SK-N-MC (cell line): Measurements from ENCODE around the gene BLOC1S6.
"Not testable (repeated sequence)": the region's sequence is repeated elsewhere in the genome, so short reads cannot be mapped to it uniquely, and the experiment has no call there.

Source experiments
- DNase-seq: peaks from one replicate; pipeline ENCODE4 v3.0.0-alpha.2; 2011; ENCODE audit warnings: low read depth, low spot score
- H3K27ac ChIP-seq: fragments of 200-600 bp; sonication (generic); 2 replicates; pipeline ENCODE4 v1.5.1; 2016; ENCODE audit warnings: mixed run types
- H3K36me3 ChIP-seq: fragments of 200-600 bp; sonication (generic); 2 replicates; pipeline ENCODE4 v1.6.1; 2017; ENCODE audit warnings: antibody characterized with exemption, low read length, mixed read lengths; ENCODE audit not compliant: insufficient read depth
- H3K4me3 ChIP-seq: fragments of 200-600 bp; sonication (generic); 2 replicates; pipeline ENCODE4 v1.5.1; 2016
- H3K9ac ChIP-seq: fragments of 200-600 bp; sonication (generic); 2 replicates; pipeline ENCODE4 v1.8.0; 2017; ENCODE audit warnings: mixed run types, mixed read lengths; ENCODE audit not compliant: insufficient read length
- H3K9me3 ChIP-seq: fragments of 200-600 bp; sonication (generic); 2 replicates; pipeline ENCODE4 v1.6.1; 2017; ENCODE audit warnings: low read depth, mild to moderate bottlenecking, antibody characterized with exemption, low read length, moderate library complexity, mixed read lengths
- EZH2 ChIP-seq: fragments of 200-600 bp; sonication (generic); IDR thresholded peaks from one replicate; pipeline ENCODE4 v1.6.1; 2017; ENCODE audit warnings: antibody characterized with exemption
- FOXP2 ChIP-seq: optimal IDR thresholded peaks from 2 replicates; pipeline ENCODE3; 2011; ENCODE audit warnings: mild to moderate bottlenecking, moderate library complexity; ENCODE audit not compliant: insufficient read depth; ENCODE audit errors: extremely low read length, control extremely low read depth
- POLR2AphosphoS5 ChIP-seq: IDR thresholded peaks from 2 replicates; pipeline ENCODE4 v1.6.1; 2012; ENCODE audit warnings: mild to moderate bottlenecking, low read depth, low read length, borderline replicate concordance

The BLOC1S6 gene

GRCh38 chr15:45641999-45642932, 55.1 kb downstream of the BLOC1S6 start:
- TF ChIP-seq FOXP2, result no peak
- Histone ChIP-seq H3K9ac (no peak overlapping the region), H3K4me3 (no peak overlapping the region), H3K27ac (no peak overlapping the region), H3K9me3 (no peaks in the 10 kb centered on the region), H3K36me3 (no peaks in the 10 kb centered on the region)
- no peak for DNase-seq

GRCh38 chr15:45644437-45644836, 57.3 kb downstream of the BLOC1S6 start:
- no peak for DNase-seq
- H3K9ac ChIP-seq, result no peak overlapping the region
- no peaks in the 10 kb centered on the region for H3K36me3 ChIP-seq
- TF ChIP-seq EZH2 (no peak), POLR2AphosphoS5 (no peak), FOXP2 (no peak)
- no peak overlapping the region for H3K27ac ChIP-seq
- no peak overlapping the region for H3K4me3 ChIP-seq
- H3K9me3 ChIP-seq, result no peaks in the 10 kb centered on the region

- Histone ChIP-seq H3K9ac (no peak overlapping the region), H3K9me3 (no peaks in the 10 kb centered on the region), H3K36me3 (no peaks in the 10 kb centered on the region), H3K4me3 (no peak overlapping the region), H3K27ac (no peak overlapping the region)
- TF ChIP-seq POLR2AphosphoS5, result no peak
- TF ChIP-seq FOXP2, result no peak
- no peak for TF ChIP-seq EZH2
- DNase-seq, result no peak
These were observed 58.1 kb downstream of the BLOC1S6 start for GRCh38 chr15:45645026-45645980.

DNA sequence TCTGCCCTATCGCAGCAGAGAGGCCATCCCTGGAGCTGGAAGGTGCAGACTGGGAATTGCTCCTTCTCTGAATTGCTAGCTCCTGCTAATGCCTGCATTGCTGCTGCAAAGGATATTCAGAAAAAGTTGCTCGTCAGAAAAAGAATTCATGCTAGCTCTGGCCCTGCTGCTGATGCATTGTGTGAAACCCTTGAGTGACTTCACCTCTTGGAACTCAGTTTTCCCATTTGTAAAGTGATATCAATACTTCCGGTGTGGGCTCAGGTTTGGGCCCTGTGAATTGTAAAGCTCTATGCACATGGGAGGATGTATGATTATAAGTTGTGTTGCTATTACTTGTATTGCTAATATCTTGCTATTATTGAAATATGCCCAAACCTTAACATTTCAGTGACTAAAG, 59.0 kb downstream of the BLOC1S6 start:
- DNase-seq, result no peak
- H3K27ac ChIP-seq, result no peak overlapping the region

DNA sequence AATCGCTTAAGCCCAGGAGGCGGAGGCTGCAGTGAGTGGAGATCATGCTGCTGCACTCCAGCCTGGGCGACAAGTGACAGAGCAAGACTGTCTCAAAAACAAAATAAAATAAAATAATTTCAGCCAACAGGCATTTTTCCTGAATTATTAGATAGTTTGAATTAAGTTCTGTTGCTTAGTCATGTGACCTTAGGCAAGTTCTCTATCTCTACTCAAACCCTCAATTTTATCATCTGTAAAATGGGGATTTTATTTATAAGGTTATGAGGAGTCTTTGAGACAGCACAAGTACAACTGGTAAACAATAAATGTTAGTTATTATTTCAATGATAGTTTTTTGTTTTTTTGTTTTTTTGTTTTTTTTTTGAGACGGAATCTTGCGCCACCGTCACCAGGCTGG, 60.6 kb downstream of the BLOC1S6 start:
- Histone ChIP-seq H3K36me3 (no peaks in the 10 kb centered on the region), H3K4me3 (no peak overlapping the region), H3K27ac (no peak overlapping the region), H3K9ac (no peak overlapping the region), H3K9me3 (no peaks in the 10 kb centered on the region)
- DNase-seq, result no peak
- TF ChIP-seq FOXP2 (no peak), POLR2AphosphoS5 (no peak), EZH2 (no peak)

More for the DNA sequence above, 59.0 kb downstream of the BLOC1S6 start:
- no peak overlapping the region for H3K4me3 ChIP-seq
- TF ChIP-seq FOXP2 (no peak), POLR2AphosphoS5 (no peak), EZH2 (no peak)
- H3K9ac ChIP-seq, result no peak overlapping the region
- H3K9me3 ChIP-seq, result no peaks in the 10 kb centered on the region
- no peaks in the 10 kb centered on the region for H3K36me3 ChIP-seq

DNA sequence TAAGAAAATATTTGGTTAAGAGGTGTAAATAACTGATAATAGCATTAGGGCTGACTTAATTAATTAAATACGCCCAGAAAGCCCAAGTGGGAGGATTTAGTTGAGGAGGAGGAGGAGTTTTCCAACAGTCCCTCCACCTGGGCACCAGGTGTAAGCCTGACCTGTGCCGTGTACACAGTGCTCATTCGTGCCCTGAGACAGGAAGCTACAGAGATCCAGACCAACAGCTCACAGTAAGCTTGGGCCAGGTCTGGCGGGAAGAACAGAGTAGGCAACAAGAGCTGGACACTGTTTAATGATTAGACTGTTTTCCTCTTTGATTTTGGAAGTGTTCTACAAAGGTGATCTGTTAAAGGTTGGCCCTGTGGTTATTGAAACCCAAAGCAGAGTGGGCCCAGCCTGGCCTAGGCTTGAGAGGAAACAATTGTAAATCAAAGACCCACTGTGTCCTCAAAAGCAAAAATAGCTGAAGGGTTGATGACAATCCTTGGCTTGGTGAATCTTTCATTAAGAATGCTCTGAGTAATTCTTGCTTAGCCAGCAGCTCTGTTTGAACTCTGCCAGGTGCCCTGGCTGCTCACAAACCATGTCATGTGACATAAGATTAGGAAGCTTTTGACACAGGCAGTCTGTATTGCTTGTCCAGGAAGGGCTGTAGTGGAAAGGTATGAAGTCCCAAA, 61.5 kb downstream of the BLOC1S6 start:
- Histone ChIP-seq H3K36me3 (no peaks in the 10 kb centered on the region), H3K27ac (no peak overlapping the region), H3K9ac (no peak overlapping the region), H3K9me3 (no peaks in the 10 kb centered on the region), H3K4me3 (no peak overlapping the region)
- TF ChIP-seq FOXP2, result no peak
- TF ChIP-seq EZH2, result no peak
- TF ChIP-seq POLR2AphosphoS5, result no peak
- no peak for DNase-seq

DNA sequence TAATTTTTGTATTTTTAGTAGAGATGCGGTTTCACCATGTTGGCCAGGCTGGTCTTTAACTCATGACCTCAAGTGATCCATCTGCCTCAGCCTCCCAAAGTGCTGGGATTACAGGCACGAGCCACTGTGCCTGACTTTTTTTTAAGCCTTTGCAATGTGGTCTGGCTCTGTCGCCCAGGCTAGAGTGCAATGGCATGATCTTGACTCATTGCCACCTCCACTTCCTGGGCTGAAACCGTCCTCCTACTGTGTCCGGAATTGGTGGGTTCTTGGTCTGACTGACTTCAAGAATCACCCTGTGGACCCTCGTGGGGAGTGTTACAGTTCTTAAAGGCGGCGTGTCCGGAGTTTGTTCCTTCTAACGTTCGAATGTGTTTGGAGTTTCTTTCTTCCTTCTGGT, 62.8 kb downstream of the BLOC1S6 start:
- not testable (repeated sequence) for DNase-seq, H3K36me3 ChIP-seq, H3K4me3 ChIP-seq, H3K9ac ChIP-seq, H3K9me3 ChIP-seq, H3K27ac ChIP-seq
